Dendritic cell treated with granulocyte-macrophage colony-stimulating factor and Interleukin-4, amounts not matched to agents 40 ng/mL and 50 ng/mL, for 4 days (primary cell): ENCODE measurements around the gene NIPAL3.
A peak's percentile ranks its signal among the peaks of the same experiment; 100 is the strongest.
"Not testable (repeated sequence)": the region's sequence is repeated elsewhere in the genome, so short reads cannot be mapped to it uniquely, and the experiment has no call there.

Experiments used
- H3K27ac Mint-ChIP-seq: one replicate; pipeline ENCODE4 v1.8.0; 2022; ENCODE audit warnings: mild to moderate bottlenecking, mixed read lengths
- H3K27me3 Mint-ChIP-seq: one replicate; pipeline ENCODE4 v1.8.0; 2022; ENCODE audit warnings: mild to moderate bottlenecking, mixed read lengths
- H3K36me3 Mint-ChIP-seq: one replicate; pipeline ENCODE4 v1.8.0; 2022; ENCODE audit warnings: low read depth, mixed read lengths
- H3K4me1 Mint-ChIP-seq: one replicate; pipeline ENCODE4 v1.8.0; 2022; ENCODE audit warnings: low read depth, mixed read lengths
- H3K4me3 Mint-ChIP-seq: one replicate; pipeline ENCODE4 v1.8.0; 2022; ENCODE audit warnings: mild to moderate bottlenecking, moderate library complexity, mixed read lengths
- H3K9me3 Mint-ChIP-seq: one replicate; pipeline ENCODE4 v1.8.0; 2022; ENCODE audit warnings: mixed read lengths
- intact Hi-C: fragments of 100-400 bp; cut with micrococcal nuclease; formaldehyde crosslinking; loops from one replicate; pipeline ENCODE4 v1.15.0; 2022

Gene NIPAL3

GRCh38 chr1:24503870-24504523 is 88.4 kb downstream of the NIPAL3 start:
- Mint-ChIP-seq H3K4me3 (peak overlapping the region; percentile 80), H3K36me3 (peaks cover 14% of the 10 kb centered on the region), H3K27me3 (peaks cover under 1% of the 10 kb centered on the region), H3K4me1 (peaks cover 49% of the 10 kb centered on the region), H3K9me3 (no peaks in the 10 kb centered on the region), H3K27ac (peak overlapping the region; percentile 72)
- intact Hi-C loops = loop anchor here (2.0 kb wide), 1 partner anchor 23 kb away; no protein-coding TSS in a partner anchor

DNA sequence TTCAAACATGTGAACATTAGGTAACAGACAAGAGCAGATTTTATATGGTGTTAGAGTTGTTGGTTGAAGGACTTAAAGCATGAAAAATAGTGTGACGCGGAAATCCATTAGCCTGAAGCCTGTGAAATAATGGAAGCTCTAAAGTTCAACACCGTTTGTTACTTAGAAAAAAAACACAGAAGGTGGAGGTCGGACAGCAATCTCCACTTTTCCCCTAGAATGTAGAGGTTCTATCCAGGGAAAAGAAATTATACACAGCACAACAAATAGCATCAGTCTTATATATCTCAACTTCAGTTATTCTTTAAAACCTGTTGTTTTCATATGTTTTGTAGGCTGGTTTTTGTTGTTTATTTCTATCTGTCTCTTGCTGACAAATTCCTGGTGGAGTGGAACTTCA is 89.0 kb downstream of the NIPAL3 start:
- Mint-ChIP-seq H3K4me3 (no peak overlapping the region), H3K9me3 (no peaks in the 10 kb centered on the region), H3K27ac (no peak overlapping the region), H3K36me3 (peaks cover 14% of the 10 kb centered on the region), H3K27me3 (no peaks in the 10 kb centered on the region), H3K4me1 (peaks cover 49% of the 10 kb centered on the region)
- intact Hi-C loops = no loop called here

- Mint-ChIP-seq H3K9me3 (no peaks in the 10 kb centered on the region), H3K36me3 (peaks cover 14% of the 10 kb centered on the region), H3K27ac (no peak overlapping the region), H3K4me3 (no peak overlapping the region), H3K27me3 (no peaks in the 10 kb centered on the region), H3K4me1 (peaks cover 41% of the 10 kb centered on the region)
- intact Hi-C loops = loop anchor here (5.0 kb wide), 1 partner anchor 89 kb away; the partner anchor contains the start of gene NIPAL3
These were observed 90.2 kb downstream of the NIPAL3 start for GRCh38 chr1:24505816-24506215.

GRCh38 chr1:24506691-24507381 is 91.2 kb downstream of the NIPAL3 start:
- Mint-ChIP-seq H3K4me3 (no peak overlapping the region), H3K4me1 (peaks cover 35% of the 10 kb centered on the region), H3K27me3 (no peaks in the 10 kb centered on the region), H3K27ac (no peak overlapping the region), H3K36me3 (peaks cover 18% of the 10 kb centered on the region), H3K9me3 (no peaks in the 10 kb centered on the region)
- intact Hi-C loops = loop anchor here (5.0 kb wide), 1 partner anchor 90 kb away; the partner anchor contains the start of gene NIPAL3

DNA sequence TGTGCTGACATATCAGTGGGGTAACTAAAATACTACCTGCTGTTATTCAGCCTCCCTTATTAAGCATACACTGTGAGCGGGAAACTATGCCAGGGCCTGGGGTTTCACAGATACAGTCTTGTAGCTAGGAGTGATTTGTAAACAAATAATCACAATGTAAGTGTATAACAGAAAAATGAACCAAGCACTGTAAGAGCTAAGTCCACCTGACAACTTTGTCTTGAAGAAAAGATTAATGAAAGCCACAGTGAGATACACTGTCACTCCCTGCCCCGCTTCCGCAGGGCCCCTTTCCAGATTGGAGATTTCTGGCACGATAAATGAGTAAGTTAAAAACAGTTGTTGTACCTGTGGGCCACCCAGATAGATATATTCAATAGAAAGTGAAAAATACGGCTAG is 91.8 kb downstream of the NIPAL3 start:
- peaks cover 34% of the 10 kb centered on the region for H3K4me1 Mint-ChIP-seq
- H3K27me3 Mint-ChIP-seq = no peaks in the 10 kb centered on the region
- H3K9me3 Mint-ChIP-seq = no peaks in the 10 kb centered on the region
- peaks cover 21% of the 10 kb centered on the region for H3K36me3 Mint-ChIP-seq
- H3K4me3 Mint-ChIP-seq = no peak overlapping the region
- no peak overlapping the region for H3K27ac Mint-ChIP-seq
- intact Hi-C loops = loop anchor here (5.0 kb wide), 1 partner anchor 90 kb away; the partner anchor contains the start of gene NIPAL3

DNA sequence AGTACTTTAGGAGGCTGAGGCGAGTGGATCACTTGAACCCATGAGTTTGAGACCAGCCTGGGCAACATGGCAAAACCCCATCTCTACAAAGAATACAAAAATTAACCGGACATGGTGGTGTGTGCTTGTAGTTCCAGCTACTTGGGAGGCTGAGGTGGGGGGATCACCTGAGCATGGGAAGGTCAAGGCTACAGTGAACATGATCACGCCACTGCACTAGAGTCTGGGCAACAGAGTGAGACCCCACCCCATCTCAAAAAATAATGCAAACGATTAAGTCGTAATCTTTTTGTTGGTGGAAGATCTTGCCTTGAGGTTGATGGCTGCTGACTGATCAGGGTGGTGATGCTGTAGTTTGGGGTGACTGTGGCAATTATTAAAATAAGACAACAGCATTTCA is 93.3 kb downstream of the NIPAL3 start:
- H3K27me3 Mint-ChIP-seq = no peaks in the 10 kb centered on the region
- H3K4me1 Mint-ChIP-seq = peaks cover 29% of the 10 kb centered on the region
- no peaks in the 10 kb centered on the region for H3K9me3 Mint-ChIP-seq
- intact Hi-C loops = loop anchor here (5.0 kb wide), 1 partner anchor 92 kb away; the partner anchor contains the start of gene NIPAL3
- H3K4me3 Mint-ChIP-seq = no peak overlapping the region
- H3K27ac Mint-ChIP-seq = no peak overlapping the region
- H3K36me3 Mint-ChIP-seq = peaks cover 21% of the 10 kb centered on the region

DNA sequence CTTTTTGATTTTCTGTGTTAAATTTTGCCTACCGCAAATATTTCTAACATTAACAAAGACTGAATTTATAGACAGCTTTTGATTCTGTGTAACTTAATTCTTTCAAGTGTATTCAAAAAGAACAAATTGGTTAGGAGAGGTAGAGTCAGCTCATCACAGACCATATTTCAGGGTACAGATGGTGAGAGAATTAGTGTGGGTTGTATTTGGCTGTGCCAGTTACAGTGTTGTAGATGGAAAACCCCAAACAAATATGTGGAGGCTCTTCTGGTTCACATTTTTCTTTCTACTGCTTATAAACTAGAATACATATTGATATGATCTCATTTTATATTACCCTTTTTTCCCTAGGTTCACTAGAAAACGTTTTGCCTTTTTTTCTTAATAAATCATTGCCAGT is 98.1 kb downstream of the NIPAL3 start:
- Mint-ChIP-seq H3K9me3 (no peaks in the 10 kb centered on the region), H3K27ac (no peak overlapping the region), H3K36me3 (peaks cover 34% of the 10 kb centered on the region), H3K27me3 (no peaks in the 10 kb centered on the region), H3K4me3 (no peak overlapping the region), H3K4me1 (peaks cover 7% of the 10 kb centered on the region)
- intact Hi-C loops = no loop called here

- Mint-ChIP-seq H3K9me3 (no peaks in the 10 kb centered on the region), H3K4me3 (no peak overlapping the region), H3K36me3 (peaks cover 41% of the 10 kb centered on the region), H3K27ac (no peak overlapping the region), H3K4me1 (peaks cover 7% of the 10 kb centered on the region), H3K27me3 (no peaks in the 10 kb centered on the region)
- intact Hi-C loops = no loop called here
These were observed 99.3 kb downstream of the NIPAL3 start for GRCh38 chr1:24514946-24515345.

DNA sequence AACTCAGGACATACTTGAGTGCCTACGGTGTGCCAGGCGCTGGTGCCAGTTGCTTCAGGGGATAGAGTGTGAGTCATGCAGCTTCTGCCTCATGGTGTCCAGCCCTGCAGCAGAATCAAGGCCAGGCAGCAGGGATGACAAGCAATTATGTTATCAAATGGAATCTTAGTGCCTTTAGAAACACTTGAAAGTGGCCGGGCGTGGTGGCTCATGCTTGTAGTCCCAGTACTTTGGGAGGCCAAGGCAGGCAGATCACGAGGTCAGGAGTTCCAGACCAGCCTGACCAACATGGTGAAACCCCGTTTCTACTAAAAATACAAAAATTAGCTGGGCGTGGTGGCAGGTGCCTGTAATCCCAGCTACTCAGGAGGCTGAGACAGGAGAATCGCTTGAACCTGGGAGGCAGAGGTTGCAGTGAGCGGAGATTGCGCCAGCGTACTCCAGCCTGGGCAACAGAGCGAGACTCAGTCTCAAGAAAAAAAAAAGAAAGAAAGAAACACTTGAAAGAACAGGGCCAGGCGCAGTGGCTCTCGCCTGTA is 100.1 kb downstream of the NIPAL3 start:
- H3K4me1 Mint-ChIP-seq, H3K27ac Mint-ChIP-seq, intact Hi-C loops, H3K4me3 Mint-ChIP-seq, H3K27me3 Mint-ChIP-seq, H3K9me3 Mint-ChIP-seq: not testable (repeated sequence)
- peaks cover 49% of the 10 kb centered on the region for H3K36me3 Mint-ChIP-seq

- Mint-ChIP-seq H3K9me3 (no peaks in the 10 kb centered on the region), H3K4me1 (peaks cover 6% of the 10 kb centered on the region), H3K27ac (no peak overlapping the region), H3K4me3 (no peak overlapping the region), H3K36me3 (peaks cover 53% of the 10 kb centered on the region), H3K27me3 (no peaks in the 10 kb centered on the region)
- intact Hi-C loops = no loop called here
These were observed 100.9 kb downstream of the NIPAL3 start for GRCh38 chr1:24516506-24516905.

GRCh38 chr1:24517898-24518297 is 102.3 kb downstream of the NIPAL3 start:
- intact Hi-C loops = no loop called here
- H3K4me3 Mint-ChIP-seq = no peak overlapping the region
- peaks cover 56% of the 10 kb centered on the region for H3K36me3 Mint-ChIP-seq
- no peak overlapping the region for H3K27ac Mint-ChIP-seq
- no peaks in the 10 kb centered on the region for H3K9me3 Mint-ChIP-seq
- no peaks in the 10 kb centered on the region for H3K27me3 Mint-ChIP-seq
- no peaks in the 10 kb centered on the region for H3K4me1 Mint-ChIP-seq

GRCh38 chr1:24520282-24520681 is 104.7 kb downstream of the NIPAL3 start:
- not testable (repeated sequence) for H3K4me3 Mint-ChIP-seq
- intact Hi-C loops = loop anchor here (10.0 kb wide), 1 partner anchor 75 kb away; no protein-coding TSS in a partner anchor

More at GRCh38 chr1:24520282-24520681, 104.7 kb downstream of the NIPAL3 start:
- not testable (repeated sequence) for H3K4me1 Mint-ChIP-seq, H3K27ac Mint-ChIP-seq, H3K27me3 Mint-ChIP-seq, H3K9me3 Mint-ChIP-seq
- H3K36me3 Mint-ChIP-seq = peaks cover 64% of the 10 kb centered on the region
